Subcutaneous abdominal adipose tissue (tissue), 5 donors: ENCODE measurements around the gene C10orf90.

Experiments used
- H3K27ac ChIP-seq: one replicate; pipeline ENCODE4 v1.7.0; 2013; ENCODE audit warnings: low read depth, mild to moderate bottlenecking, inconsistent platforms, low read length, moderate library complexity
- H3K27me3 ChIP-seq, 5 donors: one replicate each; pipeline ENCODE4 v1.7.0; 2013; ENCODE audit warnings: low read length in 5 of 5, inconsistent platforms in 1 of 5; ENCODE audit not compliant: control insufficient read depth in 5 of 5, insufficient read depth in 4 of 5
- H3K36me3 ChIP-seq, 5 donors: one replicate each; pipeline ENCODE4 v1.7.0; 2013; ENCODE audit warnings: low read length in 5 of 5; ENCODE audit not compliant: control insufficient read depth in 5 of 5, insufficient read depth in 5 of 5
- H3K4me1 ChIP-seq, 5 donors: one replicate each; pipeline ENCODE4 v1.7.0; 2013; ENCODE audit warnings: low read length in 5 of 5, mild to moderate bottlenecking in 3 of 5, moderate library complexity in 1 of 5; ENCODE audit not compliant: control insufficient read depth in 5 of 5, insufficient read depth in 5 of 5
- H3K4me3 ChIP-seq, 5 donors: one replicate each; pipeline ENCODE4 v1.7.0; 2013; ENCODE audit warnings: low read length in 5 of 5, low read depth in 1 of 5
- H3K9ac ChIP-seq, 5 donors: one replicate each; pipeline ENCODE4 v1.7.0; 2013; ENCODE audit warnings: low read length in 5 of 5, mild to moderate bottlenecking in 4 of 5, moderate library complexity in 3 of 5
- H3K9me3 ChIP-seq, 5 donors: one replicate each; pipeline ENCODE4 v1.7.0; 2013; ENCODE audit warnings: low read length in 5 of 5; ENCODE audit not compliant: control insufficient read depth in 5 of 5
- donor health status: healthy.
- donor health status: healthy.
- donor health status: healthy.
- donor health status: healthy.
- donor health status: healthy.

The C10orf90 gene

GRCh38 chr10:126675656-126676438 is 5.4 kb upstream of the C10orf90 start:
- Histone ChIP-seq H3K27me3 (no peaks in the 10 kb centered on the region), H3K27ac (no peak overlapping the region), H3K9me3 (peaks cover 0 to 3% (median 0%) of the 10 kb centered on the region in 5 donors), H3K4me1 (no peaks in the 10 kb centered on the region), H3K9ac (no peak overlapping the region), H3K36me3 (no peaks in the 10 kb centered on the region), H3K4me3 (no peak overlapping the region)

DNA sequence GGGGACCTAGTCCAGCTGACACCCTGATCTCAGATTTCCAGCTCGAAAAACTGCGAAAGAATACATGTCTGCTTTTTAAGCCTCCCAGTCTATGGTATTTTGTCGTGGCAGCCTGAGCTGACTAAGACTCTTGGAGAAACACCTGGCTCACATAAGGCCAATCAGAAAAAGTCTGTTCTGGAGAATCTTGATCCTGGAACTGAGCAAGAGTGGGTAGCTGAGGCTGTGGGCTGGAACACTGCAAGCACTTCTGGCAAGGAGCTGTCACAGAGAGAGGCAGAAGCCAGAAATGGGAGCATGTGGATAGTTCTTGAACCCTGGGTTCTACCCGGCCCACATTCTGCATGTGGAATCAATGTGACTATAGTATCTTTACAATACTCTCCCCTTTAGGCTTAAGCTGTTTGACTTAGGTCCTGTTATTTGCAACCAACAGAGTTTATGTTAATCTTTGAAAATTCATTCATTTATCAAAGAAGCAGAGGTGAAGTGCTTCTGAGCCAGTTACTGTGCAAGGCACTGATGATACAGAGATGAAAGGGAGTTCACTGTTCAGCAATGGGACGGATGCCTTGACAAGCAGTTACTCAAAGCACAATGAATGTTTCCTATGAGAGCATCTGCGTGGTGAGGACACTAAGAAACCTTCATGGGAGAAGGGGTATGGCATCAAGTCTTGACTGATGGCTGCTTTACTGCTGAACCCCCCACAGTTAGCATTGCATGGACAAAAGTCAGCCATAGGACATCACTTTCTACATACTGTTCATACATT is 4.4 kb upstream of the C10orf90 start:
- Histone ChIP-seq H3K9ac (no peak overlapping the region), H3K4me3 (no peak overlapping the region), H3K36me3 (no peaks in the 10 kb centered on the region), H3K9me3 (peaks cover 0 to 3% (median 0%) of the 10 kb centered on the region in 5 donors), H3K4me1 (no peaks in the 10 kb centered on the region), H3K27me3 (no peaks in the 10 kb centered on the region), H3K27ac (no peak overlapping the region)

DNA sequence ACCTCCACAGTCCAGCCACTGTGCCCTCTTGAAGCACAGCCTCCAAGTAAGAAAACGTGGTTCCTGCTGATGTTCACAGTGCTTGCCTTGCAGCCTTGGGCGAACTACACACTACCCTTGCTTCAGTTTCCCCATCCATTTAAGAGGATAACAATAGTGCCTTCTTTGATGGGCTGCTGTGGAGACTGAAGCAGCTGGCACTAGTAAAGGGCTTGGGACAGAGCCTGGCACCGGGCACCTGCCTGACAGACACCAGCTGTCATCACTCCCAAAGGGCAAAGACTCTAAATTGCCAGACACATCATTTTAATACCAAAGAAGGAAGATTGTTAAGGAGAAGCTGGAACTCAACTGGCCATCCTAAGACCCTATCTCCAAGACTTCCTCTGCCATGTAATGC is 3.1 kb upstream of the C10orf90 start:
- Histone ChIP-seq H3K9me3 (peaks cover 0 to 3% (median 0%) of the 10 kb centered on the region in 5 donors), H3K9ac (no peak overlapping the region), H3K27ac (no peak overlapping the region), H3K27me3 (no peaks in the 10 kb centered on the region), H3K36me3 (no peaks in the 10 kb centered on the region), H3K4me3 (no peak overlapping the region), H3K4me1 (no peaks in the 10 kb centered on the region)

DNA sequence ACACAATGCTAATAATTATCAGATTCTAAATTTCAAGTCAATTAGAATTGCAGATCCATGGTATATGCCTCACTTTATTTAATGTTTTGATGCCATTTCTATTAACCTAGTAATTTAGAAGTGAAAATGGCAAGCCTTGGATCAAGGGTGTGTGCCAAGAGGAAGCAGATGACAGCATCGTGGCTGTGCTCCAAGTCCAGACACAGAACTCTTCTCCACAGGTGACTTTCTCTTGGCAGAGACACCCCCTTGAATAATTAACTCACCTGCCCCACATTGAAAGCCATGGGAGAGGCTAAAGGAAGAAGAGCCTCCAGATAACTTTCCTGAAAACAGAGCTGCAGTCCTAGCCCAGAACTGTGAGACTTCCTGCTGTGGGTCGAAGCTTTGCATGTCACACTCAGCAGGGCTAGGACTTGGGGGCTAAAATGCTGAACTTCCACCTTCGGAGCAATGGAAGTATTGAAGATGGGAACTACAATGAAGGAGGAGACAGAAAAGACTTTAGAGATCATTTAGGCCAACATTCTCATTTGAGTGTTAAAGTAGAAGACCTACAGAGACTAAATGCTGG is 996 bp upstream of the C10orf90 start:
- H3K36me3 ChIP-seq, result no peaks in the 10 kb centered on the region
- no peak overlapping the region for H3K27ac ChIP-seq
- no peaks in the 10 kb centered on the region for H3K27me3 ChIP-seq
- no peak overlapping the region for H3K4me3 ChIP-seq
- H3K9ac ChIP-seq, result no peak overlapping the region
- no peaks in the 10 kb centered on the region for H3K4me1 ChIP-seq
- H3K9me3 ChIP-seq, result peaks cover 0 to 3% (median 0%) of the 10 kb centered on the region in 5 donors

- Histone ChIP-seq H3K27ac (no peak overlapping the region), H3K9ac (no peak overlapping the region)
Measured at GRCh38 chr10:126670895-126671261, 385 bp upstream of the C10orf90 start.

DNA sequence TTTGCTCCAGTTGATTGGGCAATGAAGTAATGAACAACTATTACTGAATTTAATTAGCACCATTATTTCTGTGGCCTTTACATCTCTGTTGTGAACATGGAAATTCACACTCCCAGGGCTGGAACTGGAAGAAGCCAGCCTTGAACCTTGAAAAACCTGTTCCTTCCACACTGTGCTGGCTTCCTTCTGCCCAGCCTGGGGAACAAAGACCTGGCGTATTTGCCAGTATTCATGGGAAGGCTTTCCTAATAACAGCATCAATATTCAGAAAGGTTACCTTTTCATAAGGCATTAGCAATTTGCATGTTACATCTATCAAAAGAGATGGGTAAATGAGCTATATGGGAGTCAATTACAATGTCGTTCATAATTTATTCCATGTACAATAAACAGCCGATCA is 1.3 kb downstream of the C10orf90 start:
- H3K27me3 ChIP-seq, result peaks cover 0 to 9% (median 5%) of the 10 kb centered on the region in 5 donors
- H3K9me3 ChIP-seq, result peaks cover 0 to 3% (median 0%) of the 10 kb centered on the region in 5 donors
- no peaks in the 10 kb centered on the region for H3K36me3 ChIP-seq
- no peaks in the 10 kb centered on the region for H3K4me1 ChIP-seq
- H3K9ac ChIP-seq, result no peak overlapping the region
- H3K4me3 ChIP-seq, result no peak overlapping the region
- H3K27ac ChIP-seq, result no peak overlapping the region

More at GRCh38 chr10:126670895-126671261, 385 bp upstream of the C10orf90 start:
- Histone ChIP-seq H3K4me1 (no peaks in the 10 kb centered on the region), H3K27me3 (no peaks in the 10 kb centered on the region), H3K4me3 (no peak overlapping the region), H3K9me3 (peaks cover 0 to 3% (median 0%) of the 10 kb centered on the region in 5 donors), H3K36me3 (no peaks in the 10 kb centered on the region)

DNA sequence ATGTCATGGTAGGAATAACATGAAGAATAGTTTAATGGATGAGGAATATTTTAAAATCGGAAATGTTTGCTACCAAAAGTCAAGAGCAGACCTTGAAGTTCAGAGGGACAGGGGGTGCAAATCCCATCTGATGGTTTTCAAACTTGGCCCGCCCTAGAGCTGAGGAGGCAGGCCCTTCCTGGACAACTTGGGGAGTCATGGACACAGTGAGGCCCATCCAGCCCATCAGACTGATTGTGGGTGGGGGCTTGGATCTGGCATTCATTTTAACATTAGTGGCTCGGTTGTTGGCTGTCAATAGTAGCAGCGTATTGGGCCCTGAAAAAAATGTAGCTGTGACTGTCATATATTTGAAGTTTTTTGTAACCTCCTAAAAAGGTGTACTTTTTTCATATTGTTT is 2.0 kb downstream of the C10orf90 start:
- Histone ChIP-seq H3K4me3 (no peak overlapping the region), H3K9ac (no peak overlapping the region), H3K27ac (no peak overlapping the region), H3K36me3 (no peaks in the 10 kb centered on the region), H3K27me3 (peaks cover 0 to 14% (median 6%) of the 10 kb centered on the region in 5 donors), H3K9me3 (peaks cover 0 to 3% (median 0%) of the 10 kb centered on the region in 5 donors), H3K4me1 (no peaks in the 10 kb centered on the region)

- H3K9ac ChIP-seq, result no peak overlapping the region
- peaks cover 0 to 3% (median 0%) of the 10 kb centered on the region in 5 donors for H3K4me1 ChIP-seq
- H3K4me3 ChIP-seq, result no peak overlapping the region
- peaks cover 0 to 3% (median 0%) of the 10 kb centered on the region in 5 donors for H3K9me3 ChIP-seq
- no peaks in the 10 kb centered on the region for H3K36me3 ChIP-seq
- no peak overlapping the region for H3K27ac ChIP-seq
- peaks cover 0 to 18% (median 12%) of the 10 kb centered on the region in 5 donors for H3K27me3 ChIP-seq
Measured at GRCh38 chr10:126667568-126667967, 2.9 kb downstream of the C10orf90 start.

- Histone ChIP-seq H3K36me3 (no peaks in the 10 kb centered on the region), H3K4me3 (no peak overlapping the region), H3K27me3 (peaks cover 0 to 18% (median 12%) of the 10 kb centered on the region in 5 donors), H3K9ac (no peak overlapping the region), H3K9me3 (no peaks in the 10 kb centered on the region), H3K4me1 (peaks cover 0 to 6% (median 0%) of the 10 kb centered on the region in 5 donors), H3K27ac (no peak overlapping the region)
Measured at GRCh38 chr10:126665207-126665606, 5.3 kb downstream of the C10orf90 start.

- Histone ChIP-seq H3K36me3 (no peaks in the 10 kb centered on the region), H3K9me3 (no peaks in the 10 kb centered on the region), H3K27me3 (peaks cover 0 to 18% (median 12%) of the 10 kb centered on the region in 5 donors), H3K4me1 (peaks cover 0 to 6% (median 0%) of the 10 kb centered on the region in 5 donors), H3K27ac (no peak overlapping the region), H3K9ac (no peak overlapping the region), H3K4me3 (no peak overlapping the region)
Measured at GRCh38 chr10:126663880-126664279, 6.6 kb downstream of the C10orf90 start.
